ENCODE results near the gene LYPLA2.

The LYPLA2 gene

GRCh38 chr1:23790696-23791515, at the start of gene LYPLA2:
Gene LYPLA2, plus strand, starts transcription at chr1:23791145. Its CDS starts 1,538 bp downstream, at chr1:23792683.
- DNase-seq, result peak; percentile 94

GRCh38 chr1:23741609-23742008, 49.3 kb upstream of the LYPLA2 start:
- DNase-seq, result no peak

- DNase-seq, result peak; percentile 43
These were observed 48.2 kb upstream of the LYPLA2 start for GRCh38 chr1:23742670-23743286.

- peak; percentile 84 for DNase-seq
These were observed 47.4 kb upstream of the LYPLA2 start, which contains the start of gene ELOA for GRCh38 chr1:23743287-23744152. Gene ELOA, plus strand, starts transcription at chr1:23743471. Its CDS starts 33 bp downstream, at chr1:23743504.

GRCh38 chr1:23745515-23745914, 45.4 kb upstream of the LYPLA2 start:
- no peak for DNase-seq

- no peak for DNase-seq
These were observed 42.9 kb upstream of the LYPLA2 start for GRCh38 chr1:23748016-23748415.

- peak; percentile 55 for DNase-seq
These were observed 39.7 kb upstream of the LYPLA2 start for GRCh38 chr1:23751050-23751814.

GRCh38 chr1:23751815-23752200, 39.1 kb upstream of the LYPLA2 start:
- DNase-seq, result no peak

GRCh38 chr1:23752909-23753308, 38.0 kb upstream of the LYPLA2 start:
- DNase-seq, result no peak

- DNase-seq, result no peak
These were observed 34.3 kb upstream of the LYPLA2 start for GRCh38 chr1:23756676-23757075.

GRCh38 chr1:23757812-23758211, 33.1 kb upstream of the LYPLA2 start:
- no peak for DNase-seq

GRCh38 chr1:23759277-23759676, 31.7 kb upstream of the LYPLA2 start:
- DNase-seq, result no peak

- DNase-seq, result no peak
These were observed 27.8 kb upstream of the LYPLA2 start for GRCh38 chr1:23763041-23763577.

GRCh38 chr1:23768733-23769132, 22.2 kb upstream of the LYPLA2 start:
- DNase-seq, result no peak

- DNase-seq, result peak; percentile 91
These were observed 18.7 kb upstream of the LYPLA2 start for GRCh38 chr1:23772049-23772853.

GRCh38 chr1:23772854-23773242, 18.1 kb upstream of the LYPLA2 start:
- no peak for DNase-seq

- no peak for DNase-seq
These were observed 16.6 kb upstream of the LYPLA2 start for GRCh38 chr1:23774174-23774880.

GRCh38 chr1:23776217-23776616, 14.7 kb upstream of the LYPLA2 start:
- no peak for DNase-seq

GRCh38 chr1:23777979-23778814, 12.7 kb upstream of the LYPLA2 start, which contains the start of gene PITHD1:
Gene PITHD1, plus strand, starts transcription at chr1:23778418. Its CDS starts 98 bp downstream, at chr1:23778516.
- peak; percentile 87 for DNase-seq
